Mucosa of rectum (tissue), 2 donors: ENCODE results near the gene FFAR2.
"Not testable (repeated sequence)": the region's sequence is repeated elsewhere in the genome, so short reads cannot be mapped to it uniquely, and the experiment has no call there.

ENCODE experiments used
- H3K27ac ChIP-seq, 2 donors: one replicate each; pipeline ENCODE4 v1.7.0; 2013; ENCODE audit warnings: inconsistent platforms in 2 of 2, low read depth in 2 of 2, low read length in 2 of 2
- H3K27me3 ChIP-seq, 2 donors: one replicate each; pipeline ENCODE4 v1.7.0; 2013; ENCODE audit warnings: low read length in 2 of 2; ENCODE audit not compliant: control insufficient read depth in 2 of 2, insufficient read depth in 2 of 2
- H3K36me3 ChIP-seq, 2 donors: one replicate each; pipeline ENCODE4 v1.7.0; 2013; ENCODE audit warnings: low read length in 2 of 2; ENCODE audit not compliant: control insufficient read depth in 2 of 2, insufficient read depth in 2 of 2
- H3K4me1 ChIP-seq, 2 donors: one replicate each; pipeline ENCODE4 v1.7.0; 2013; ENCODE audit warnings: low read length in 2 of 2, mild to moderate bottlenecking in 1 of 2; ENCODE audit not compliant: control insufficient read depth in 2 of 2, insufficient read depth in 2 of 2
- H3K4me3 ChIP-seq, 2 donors: one replicate each; pipeline ENCODE4 v1.7.0; 2013; ENCODE audit warnings: low read length in 2 of 2
- H3K9ac ChIP-seq, 2 donors: one replicate each; pipeline ENCODE4 v1.7.0; 2013; ENCODE audit warnings: low read length in 2 of 2, low read depth in 1 of 2, mild to moderate bottlenecking in 1 of 2
- H3K9me3 ChIP-seq, 2 donors: one replicate each; pipeline ENCODE4 v1.7.0; 2013; ENCODE audit warnings: low read length in 2 of 2; ENCODE audit not compliant: control insufficient read depth in 2 of 2
- donor health status: healthy.
- donor health status: Normal muscosa, but diverticular disease.

FFAR2 gene

GRCh38 chr19:35462476-35462953 lies 14.5 kb downstream of the FFAR2 start:
- Histone ChIP-seq H3K27ac (peak overlapping the region; percentile 31 to 38), H3K27me3 (no peaks in the 10 kb centered on the region), H3K9me3 (no peaks in the 10 kb centered on the region), H3K36me3 (no peaks in the 10 kb centered on the region), H3K9ac (no peak overlapping the region), H3K4me1 (peaks cover 6 to 13% of the 10 kb centered on the region in 2 donors), H3K4me3 (no peak overlapping the region)

GRCh38 chr19:35462956-35463355 lies 14.9 kb downstream of the FFAR2 start:
- H3K9ac ChIP-seq, H3K9me3 ChIP-seq, H3K27me3 ChIP-seq, H3K36me3 ChIP-seq, H3K4me3 ChIP-seq: not testable (repeated sequence)
- Histone ChIP-seq H3K27ac (peak overlapping the region in 1 of 2 donors; percentile 38), H3K4me1 (peaks cover 6 to 13% of the 10 kb centered on the region in 2 donors)

GRCh38 chr19:35466259-35466658 lies 18.2 kb downstream of the FFAR2 start:
- H3K27me3 ChIP-seq = no peaks in the 10 kb centered on the region
- H3K4me1 ChIP-seq = peaks cover 0 to 5% of the 10 kb centered on the region in 2 donors
- no peak overlapping the region for H3K27ac ChIP-seq
- H3K36me3 ChIP-seq = no peaks in the 10 kb centered on the region
- H3K4me3 ChIP-seq = no peak overlapping the region
- no peak overlapping the region for H3K9ac ChIP-seq
- no peaks in the 10 kb centered on the region for H3K9me3 ChIP-seq

- H3K27ac ChIP-seq = no peak overlapping the region
- H3K9me3 ChIP-seq = no peaks in the 10 kb centered on the region
- H3K9ac ChIP-seq = no peak overlapping the region
- H3K27me3 ChIP-seq = no peaks in the 10 kb centered on the region
- no peaks in the 10 kb centered on the region for H3K36me3 ChIP-seq
- H3K4me3 ChIP-seq = no peak overlapping the region
- H3K4me1 ChIP-seq = no peaks in the 10 kb centered on the region
Measured at GRCh38 chr19:35468637-35469036, 20.6 kb downstream of the FFAR2 start.

GRCh38 chr19:35470128-35470527 lies 22.1 kb downstream of the FFAR2 start:
- Histone ChIP-seq H3K27me3 (no peaks in the 10 kb centered on the region), H3K4me3 (no peak overlapping the region), H3K9ac (no peak overlapping the region), H3K4me1 (no peaks in the 10 kb centered on the region), H3K27ac (no peak overlapping the region), H3K9me3 (no peaks in the 10 kb centered on the region), H3K36me3 (no peaks in the 10 kb centered on the region)

- not testable (repeated sequence) for H3K36me3 ChIP-seq, H3K9me3 ChIP-seq
Measured at GRCh38 chr19:35471075-35471474, 23.0 kb downstream of the FFAR2 start.

GRCh38 chr19:35471946-35472345 lies 23.9 kb downstream of the FFAR2 start:
- H3K36me3 ChIP-seq = no peaks in the 10 kb centered on the region
- H3K27me3 ChIP-seq = no peaks in the 10 kb centered on the region
- H3K9ac ChIP-seq = no peak overlapping the region
- H3K4me3 ChIP-seq = no peak overlapping the region
- H3K27ac ChIP-seq = no peak overlapping the region
- no peaks in the 10 kb centered on the region for H3K4me1 ChIP-seq
- H3K9me3 ChIP-seq = no peaks in the 10 kb centered on the region

More at GRCh38 chr19:35471075-35471474, 23.0 kb downstream of the FFAR2 start:
- not testable (repeated sequence) for H3K27me3 ChIP-seq, H3K4me1 ChIP-seq, H3K27ac ChIP-seq, H3K9ac ChIP-seq, H3K4me3 ChIP-seq

- Histone ChIP-seq H3K4me3 (no peak overlapping the region), H3K4me1 (no peaks in the 10 kb centered on the region), H3K27me3 (no peaks in the 10 kb centered on the region), H3K36me3 (no peaks in the 10 kb centered on the region), H3K9ac (no peak overlapping the region), H3K27ac (no peak overlapping the region), H3K9me3 (no peaks in the 10 kb centered on the region)
Measured at GRCh38 chr19:35474104-35474503, 26.0 kb downstream of the FFAR2 start.

- H3K27me3 ChIP-seq, H3K4me1 ChIP-seq, H3K27ac ChIP-seq, H3K4me3 ChIP-seq, H3K9ac ChIP-seq, H3K36me3 ChIP-seq, H3K9me3 ChIP-seq: not testable (repeated sequence)
Measured at GRCh38 chr19:35474594-35474993, 26.5 kb downstream of the FFAR2 start.

GRCh38 chr19:35476149-35476548 lies 28.1 kb downstream of the FFAR2 start:
- Histone ChIP-seq H3K27ac (no peak overlapping the region), H3K9ac (no peak overlapping the region), H3K36me3 (no peaks in the 10 kb centered on the region), H3K4me1 (no peaks in the 10 kb centered on the region), H3K4me3 (no peak overlapping the region), H3K9me3 (no peaks in the 10 kb centered on the region), H3K27me3 (no peaks in the 10 kb centered on the region)
